Body of pancreas (tissue), 4 donors: Measurements from ENCODE around the gene IL36G. TPM values are rescaled to one million over a fixed set of nuclear protein-coding genes. Genes with fewer than 3 reads are reported as not detected.

ENCODE experiments used
- ATAC-seq: fragments of 150-250 bp; one replicate; pipeline ENCODE4 v1.9.1; 2016
- DNase-seq, 4 donors: peaks; one replicate each; pipeline ENCODE4 v3.0.0-alpha.2; 2019
- H3K27ac ChIP-seq, 4 donors: fragments of 200-600 bp; sonication (generic); 1 replicate in 3 of 4; 2 replicates in 1 of 4; pipeline versions ENCODE4 v1.5.1 to v1.6.1; 2016 to 2019; ENCODE audit warnings: mild to moderate bottlenecking in 1 of 4, mixed read lengths in 1 of 4, moderate library complexity in 1 of 4
- H3K27me3 ChIP-seq, 2 donors: fragments of 200-600 bp; sonication (generic); one replicate each; pipeline ENCODE4 v1.6.0; 2016; ENCODE audit warnings: mild to moderate bottlenecking in 1 of 2
- H3K36me3 ChIP-seq, 2 donors: fragments of 200-600 bp; sonication (generic); replicated peaks in 1 of 2; 2 replicates each; pipeline ENCODE4 v1.5.1; 2016; ENCODE audit warnings: low read depth in 2 of 2; ENCODE audit not compliant: insufficient read depth in 1 of 2
- H3K4me1 ChIP-seq: fragments of 200-600 bp; sonication (generic); one replicate; pipeline ENCODE4 v1.6.0; 2016
- H3K4me3 ChIP-seq, 2 donors: fragments of 200-600 bp; sonication (generic); 1 replicate in 1 of 2; 2 replicates in 1 of 2; pipeline ENCODE4 v1.5.1; 2016 to 2019
- H3K9me3 ChIP-seq, 3 donors: fragments of 200-600 bp; sonication (generic); 1 replicate in 2 of 3; 2 replicates in 1 of 3; pipeline ENCODE4 v1.5.1; 2016
- POLR2A ChIP-seq, 3 donors: fragments of 450-650 bp; IDR thresholded peaks; one replicate each; pipeline ENCODE4 v1.6.1; 2016; ENCODE audit warnings: antibody characterized with exemption in 3 of 3, mild to moderate bottlenecking in 2 of 3
- WGBS, 2 donors: methylation state at CpG; one replicate each; pipeline ENCODE4 v1.1.5; 2017; 5-methylcytosine and 5-hydroxymethylcytosine counted together
- intact Hi-C: fragments of 100-400 bp; cut with DNase I; formaldehyde crosslinking; loops from one replicate; pipeline ENCODE4 v1.15.1; 2023
- total RNA-seq, 2 donors: library from RNA; depleted of rRNA; stranded (reverse); fragments of >200 nt; gene quantifications; one replicate each; pipeline ENCODE4 v1.1.0, GENCODE V29; 2016
- TF ChIP-seq, protein P1 (sequence below), 7 experiments: fragments of 450-650 bp in 4 of 7; fragments of 200-600 bp in 3 of 7; sonication (generic) in 3 of 7; IDR thresholded peaks; one replicate each; pipeline ENCODE4 v1.5.1; 2016 to 2019; ENCODE audit warnings: antibody characterized with exemption in 7 of 7

Gene IL36G
- total RNA-seq, 2 donors from 2014 or later: not detected

- TF ChIP-seq, protein P1, sequence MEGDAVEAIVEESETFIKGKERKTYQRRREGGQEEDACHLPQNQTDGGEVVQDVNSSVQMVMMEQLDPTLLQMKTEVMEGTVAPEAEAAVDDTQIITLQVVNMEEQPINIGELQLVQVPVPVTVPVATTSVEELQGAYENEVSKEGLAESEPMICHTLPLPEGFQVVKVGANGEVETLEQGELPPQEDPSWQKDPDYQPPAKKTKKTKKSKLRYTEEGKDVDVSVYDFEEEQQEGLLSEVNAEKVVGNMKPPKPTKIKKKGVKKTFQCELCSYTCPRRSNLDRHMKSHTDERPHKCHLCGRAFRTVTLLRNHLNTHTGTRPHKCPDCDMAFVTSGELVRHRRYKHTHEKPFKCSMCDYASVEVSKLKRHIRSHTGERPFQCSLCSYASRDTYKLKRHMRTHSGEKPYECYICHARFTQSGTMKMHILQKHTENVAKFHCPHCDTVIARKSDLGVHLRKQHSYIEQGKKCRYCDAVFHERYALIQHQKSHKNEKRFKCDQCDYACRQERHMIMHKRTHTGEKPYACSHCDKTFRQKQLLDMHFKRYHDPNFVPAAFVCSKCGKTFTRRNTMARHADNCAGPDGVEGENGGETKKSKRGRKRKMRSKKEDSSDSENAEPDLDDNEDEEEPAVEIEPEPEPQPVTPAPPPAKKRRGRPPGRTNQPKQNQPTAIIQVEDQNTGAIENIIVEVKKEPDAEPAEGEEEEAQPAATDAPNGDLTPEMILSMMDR (IDR thresholded peaks at IDR 0.05): no peak
- TF ChIP-seq POLR2A (IDR thresholded peaks at IDR 0.05): no peak
- Histone ChIP-seq H3K27me3 (no peaks in the 10 kb centered on the region), H3K27ac (no peak overlapping the region), H3K36me3 (no peaks in the 10 kb centered on the region), H3K4me1 (no peaks in the 10 kb centered on the region), H3K4me3 (no peak overlapping the region), H3K9me3 (no peaks in the 10 kb centered on the region)
- DNase-seq (no peak), ATAC-seq (no peak)
- intact Hi-C loops: no loop called here
- WGBS, 2 donors: 61 to 70% methylated on average over 2 of the region's 2 CpGs
These were observed 24.9 kb downstream of the IL36G start for GRCh38 chr2:113002677-113003076.

DNA sequence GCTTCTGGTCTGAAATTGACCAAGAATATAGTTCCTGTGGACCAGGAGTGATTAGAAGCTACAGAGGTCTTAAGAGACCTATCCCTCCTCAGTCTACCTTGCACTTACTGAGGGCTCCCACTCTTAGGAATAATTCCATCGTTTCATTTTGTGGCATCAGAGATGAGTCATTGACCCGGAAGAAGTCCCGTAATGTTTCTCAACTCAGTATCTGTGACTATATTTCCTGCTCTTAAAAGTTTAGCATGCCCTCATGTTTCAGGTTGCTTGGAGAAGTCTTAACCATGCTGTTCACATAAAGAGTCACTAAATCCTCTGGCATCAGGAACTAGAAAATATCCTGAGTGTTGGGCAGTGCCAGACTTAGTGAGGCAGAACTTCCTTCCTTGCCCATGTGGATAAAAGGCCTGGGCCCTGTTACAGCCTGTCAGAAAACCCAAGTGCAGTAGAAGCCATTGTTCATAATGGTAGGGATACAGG is 27.3 kb downstream of the IL36G start, which contains the start of gene IL36A:
TSS of gene IL36A (plus strand) at position 430 of the 480 bp plus-strand sequence. CDS start 413 bp downstream, outside the sequence.
- intact Hi-C loops: no loop called here
- no peaks in the 10 kb centered on the region for H3K9me3 ChIP-seq
- H3K4me1 ChIP-seq: no peaks in the 10 kb centered on the region
- H3K36me3 ChIP-seq: no peaks in the 10 kb centered on the region
- H3K4me3 ChIP-seq: no peak within 1 kb of the TSS
- no peak within 1 kb of the TSS for H3K27ac ChIP-seq
- DNase-seq: no peak
- no peaks in the 10 kb centered on the region for H3K27me3 ChIP-seq
- ATAC-seq: no peak
- WGBS, 2 donors: 67 to 78% methylated on average over 3 of the region's 3 CpGs
- TF ChIP-seq POLR2A (IDR thresholded peaks at IDR 0.05): no peak
- TF ChIP-seq, protein P1 (IDR thresholded peaks at IDR 0.05): no peak

- Histone ChIP-seq H3K4me3 (no peak overlapping the region), H3K9me3 (no peaks in the 10 kb centered on the region), H3K27me3 (no peaks in the 10 kb centered on the region), H3K4me1 (no peaks in the 10 kb centered on the region), H3K36me3 (no peaks in the 10 kb centered on the region), H3K27ac (no peak overlapping the region)
- 69 to 90% methylated on average over 1 of the region's 1 CpG for WGBS, 2 donors
- ATAC-seq (no peak), DNase-seq (no peak)
- intact Hi-C loops: no loop called here
- no peak for TF ChIP-seq POLR2A (IDR thresholded peaks at IDR 0.05)
- TF ChIP-seq, protein P1 (IDR thresholded peaks at IDR 0.05): no peak
These were observed 29.4 kb downstream of the IL36G start for GRCh38 chr2:113007250-113007649.

DNA sequence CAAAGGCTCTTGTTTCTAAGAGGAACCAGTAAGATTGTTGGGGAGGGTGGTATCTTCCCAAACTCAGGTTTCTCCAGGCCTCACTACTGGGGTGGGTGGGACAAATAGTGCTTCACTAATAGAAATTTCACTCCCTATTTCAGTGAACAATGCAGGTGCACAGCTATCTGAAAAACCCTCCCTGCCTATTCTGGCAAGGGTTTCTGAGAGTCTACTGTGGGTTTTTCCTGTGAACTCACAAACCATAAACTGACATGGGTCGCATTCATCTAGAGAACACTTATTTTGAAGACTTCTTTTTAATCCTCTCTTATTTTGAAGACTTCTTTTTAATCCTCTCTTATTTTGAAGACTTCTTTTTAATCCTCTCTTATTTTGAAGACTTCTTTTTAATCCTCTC is 31.8 kb downstream of the IL36G start:
- Histone ChIP-seq H3K27ac (no peak overlapping the region), H3K27me3 (no peaks in the 10 kb centered on the region), H3K36me3 (no peaks in the 10 kb centered on the region), H3K4me3 (no peak overlapping the region), H3K4me1 (no peaks in the 10 kb centered on the region), H3K9me3 (no peaks in the 10 kb centered on the region)
- ATAC-seq: no peak
- TF ChIP-seq POLR2A (IDR thresholded peaks at IDR 0.05): no peak
- 42% methylated on average over 1 of the region's 1 CpG for WGBS, 2 donors
- intact Hi-C loops: no loop called here
- no peak for DNase-seq

- WGBS, 2 donors: 41 to 42% methylated on average over 2 of the region's 2 CpGs
- no peak for DNase-seq
- no peak overlapping the region for H3K4me3 ChIP-seq
- no peak for ATAC-seq
- no peaks in the 10 kb centered on the region for H3K27me3 ChIP-seq
- no peaks in the 10 kb centered on the region for H3K36me3 ChIP-seq
- intact Hi-C loops: no loop called here
- H3K4me1 ChIP-seq: no peaks in the 10 kb centered on the region
- H3K27ac ChIP-seq: no peak overlapping the region
- no peaks in the 10 kb centered on the region for H3K9me3 ChIP-seq
- TF ChIP-seq, protein P1 (IDR thresholded peaks at IDR 0.05): no peak
- no peak for TF ChIP-seq POLR2A (IDR thresholded peaks at IDR 0.05)
These were observed 32.3 kb downstream of the IL36G start for GRCh38 chr2:113010088-113010487.
